ENCODE data around the gene NEUROD2. TPM values are rescaled to one million over a fixed set of nuclear protein-coding genes. Genes with fewer than 3 reads are reported as not detected.

The NEUROD2 gene
- total RNA-seq, 1 donor from 2014 or later, result not detected

GRCh38 chr17:39568702-39569101 lies 39.0 kb downstream of the NEUROD2 start:
- ATAC-seq (no peak), DNase-seq (ENCODE audit: missing footprints) (no peak)
- intact Hi-C loops (cut with DNase I), result no loop called here

GRCh38 chr17:39566094-39566850 lies 41.4 kb downstream of the NEUROD2 start:
- intact Hi-C loops (cut with DNase I), result no loop called here
- ATAC-seq (no peak), DNase-seq (ENCODE audit: missing footprints) (no peak)

DNA sequence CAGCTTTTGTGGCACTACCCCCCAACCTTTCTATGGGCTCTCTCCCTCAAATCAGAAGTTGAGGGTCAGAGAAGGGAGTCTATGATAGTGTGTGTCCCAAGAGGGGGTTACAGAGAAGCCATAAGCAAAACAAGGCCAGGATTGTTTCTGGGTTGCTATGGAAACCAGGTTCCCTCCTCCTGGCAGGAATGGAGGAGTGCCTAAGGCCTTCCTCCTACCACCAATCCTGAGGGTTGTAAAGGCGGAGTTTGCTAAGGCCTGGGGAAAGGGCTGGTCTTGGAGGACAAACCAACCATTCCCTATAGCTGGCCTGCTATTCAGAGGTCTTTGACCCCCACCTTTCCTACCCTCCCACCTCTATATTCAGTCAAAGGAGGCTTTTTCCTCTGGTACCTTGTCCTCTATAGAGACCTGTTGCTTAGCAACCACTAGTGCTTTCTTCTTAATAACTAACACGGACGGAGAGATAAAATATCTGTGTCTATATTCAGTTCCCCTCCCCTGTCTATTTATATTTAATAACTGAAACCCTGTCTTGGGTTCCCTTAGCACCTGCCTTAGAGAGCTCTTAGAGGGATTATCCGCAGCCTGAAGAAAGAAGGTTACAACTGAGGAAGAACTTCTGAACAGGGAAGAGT lies 43.4 kb downstream of the NEUROD2 start:
- ATAC-seq (no peak), DNase-seq (ENCODE audit: missing footprints) (no peak)
- intact Hi-C loops (cut with DNase I), result no loop called here

GRCh38 chr17:39563476-39563875 lies 44.2 kb downstream of the NEUROD2 start:
- ATAC-seq (no peak), DNase-seq (ENCODE audit: missing footprints) (no peak)
- intact Hi-C loops (cut with DNase I), result no loop called here

- intact Hi-C loops (cut with DNase I), result no loop called here
- DNase-seq (ENCODE audit: missing footprints) (no peak), ATAC-seq (no peak)
Observed at GRCh38 chr17:39562976-39563375, 44.7 kb downstream of the NEUROD2 start.

DNA sequence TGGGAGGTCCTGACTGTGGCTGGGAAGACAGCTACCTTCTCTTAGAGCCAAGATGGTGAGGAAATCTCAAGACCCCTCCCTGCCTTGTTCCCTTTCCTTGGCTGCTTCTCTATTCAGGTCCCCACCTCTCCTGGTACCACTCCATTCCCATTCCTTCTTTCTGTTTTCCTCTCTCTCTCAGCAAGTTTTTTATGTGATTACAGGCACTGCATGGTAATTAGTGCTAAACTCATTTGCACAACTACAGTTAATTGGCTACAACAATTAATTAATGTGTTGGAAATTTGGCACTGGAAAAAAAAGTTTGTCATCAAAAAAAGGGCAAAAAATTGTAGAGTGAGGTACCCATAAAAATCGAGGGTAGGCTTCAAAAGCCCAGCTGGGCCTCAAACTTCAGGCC lies 45.3 kb downstream of the NEUROD2 start:
- ATAC-seq (no peak), DNase-seq (ENCODE audit: missing footprints) (no peak)
- intact Hi-C loops (cut with DNase I), result no loop called here

DNA sequence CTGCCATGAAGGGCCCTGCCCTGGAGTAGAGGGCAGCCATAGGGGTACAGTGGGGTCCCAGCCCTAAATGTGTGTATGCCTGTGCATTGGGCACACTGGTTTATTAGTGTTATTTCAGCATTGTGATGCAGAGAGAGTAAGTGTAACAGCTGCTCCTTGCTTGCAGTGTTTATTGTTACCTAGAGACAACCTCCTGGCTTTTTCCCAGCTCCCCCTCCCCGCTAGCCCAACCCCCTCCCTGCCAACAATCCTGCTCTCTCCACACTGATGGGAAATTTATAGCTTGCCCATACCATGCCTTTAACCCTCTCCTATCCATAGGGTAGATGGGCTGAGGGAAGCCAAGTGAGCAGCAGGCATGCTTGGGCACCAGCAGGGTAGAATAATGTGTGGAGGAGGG lies 51.3 kb downstream of the NEUROD2 start:
- no peak for ATAC-seq
- DNase-seq (ENCODE audit: missing footprints), result no peak
- intact Hi-C loops (cut with DNase I), result no loop called here

- intact Hi-C loops (cut with DNase I), result no loop called here
- DNase-seq (ENCODE audit: missing footprints) (no peak), ATAC-seq (no peak)
Observed at GRCh38 chr17:39555368-39555767, 52.4 kb downstream of the NEUROD2 start.

Other genes starting within 250 kb of the NEUROD2 start
- gene FBXL20, start 206.3 kb downstream of the NEUROD2 start, total RNA-seq, result 12.7 TPM
- gene MED1, start 156.7 kb downstream of the NEUROD2 start, total RNA-seq, result 22.1 TPM
- 18.8 TPM for gene CDK12, start 146.4 kb downstream of the NEUROD2 start, total RNA-seq
- 0.89 TPM for gene PPP1R1B, start 19.0 kb upstream of the NEUROD2 start, total RNA-seq
- 21.4 TPM for gene STARD3, start 29.2 kb upstream of the NEUROD2 start, total RNA-seq
- 5,286 TPM for gene TCAP, start 57.4 kb upstream of the NEUROD2 start, total RNA-seq
- gene PNMT, start 60.5 kb upstream of the NEUROD2 start, total RNA-seq, result 5.1 TPM
- 10.4 TPM for gene PGAP3, start 80.1 kb upstream of the NEUROD2 start, total RNA-seq
- gene ERBB2, start 92.1 kb upstream of the NEUROD2 start, total RNA-seq, result 68.7 TPM
- 49.4 TPM for gene MIEN1, start 122.6 kb upstream of the NEUROD2 start, total RNA-seq
- 2.4 TPM for gene GRB7, start 130.0 kb upstream of the NEUROD2 start, total RNA-seq